ENCODE results near the gene APP.

GRCh38 chr21:26177187-26177586 is 6.6 kb upstream of the APP start:
- TF ChIP-seq MXI1 (IDR thresholded peaks at IDR 0.05; ENCODE audit: low read depth, low read length), result no peak
- no peak for TF ChIP-seq USF1 (IDR thresholded peaks at IDR 0.05; ENCODE audit: borderline replicate concordance, extremely low read length, insufficient read depth, low read depth, low read length)
- no peak for TF ChIP-seq YY1 (IDR thresholded peaks at IDR 0.05; ENCODE audit: low read depth, low read length)
- TF ChIP-seq HCFC1 (IDR thresholded peaks at IDR 0.05; ENCODE audit: low read length), result no peak
- no peak for TF ChIP-seq EGR1 (IDR thresholded peaks at IDR 0.05; ENCODE audit: borderline replicate concordance in 1 of 2, low read depth in 2 of 2, low read length in 2 of 2)
- no peak for TF ChIP-seq POU2F2 (IDR thresholded peaks at IDR 0.05; ENCODE audit: borderline replicate concordance, low read depth, low read length)
- no peak for TF ChIP-seq CTCF (IDR thresholded peaks at IDR 0.05 in 2 of 3, conservative IDR thresholded peaks at IDR 0.05 in 1 of 3; ENCODE audit: control insufficient read depth in 2 of 3, extremely low read depth in 1 of 3, insufficient read depth in 1 of 3, low read depth in 3 of 3, low read length in 3 of 3)
- TF ChIP-seq RCOR1 (conservative IDR thresholded peaks at IDR 0.05; ENCODE audit: low read depth, low read length), result no peak
- no peak for TF ChIP-seq POLR2A (IDR thresholded peaks at IDR 0.05; ENCODE audit: low read depth, low read length)
- no peak for TF ChIP-seq CHD1 (IDR thresholded peaks at IDR 0.05; ENCODE audit: low read depth, low read length)
- no peak for TF ChIP-seq PKNOX1 (IDR thresholded peaks at IDR 0.05)
- TF ChIP-seq SMAD1 (IDR thresholded peaks at IDR 0.05; ENCODE audit: low read depth, partially characterized antibody), result no peak
- TF ChIP-seq NFYB (IDR thresholded peaks at IDR 0.05; ENCODE audit: insufficient read depth, low read depth, low read length), result no peak

Data from GM12878 (cell line).